HL-60 (cell line): Measurements from ENCODE around the gene CCDC40.

ENCODE experiments used
- CTCF ChIP-seq: IDR thresholded peaks from one replicate; pipeline ENCODE4 v1.5.1; 2011; ENCODE audit warnings: low read length, control low read depth, inconsistent platforms; ENCODE audit not compliant: insufficient read depth
- POLR2AphosphoS5 ChIP-seq: IDR thresholded peaks from 2 replicates; pipeline ENCODE4 v1.6.1; 2012; ENCODE audit warnings: low read depth
- REST ChIP-seq: IDR thresholded peaks from 2 replicates; pipeline ENCODE4 v1.6.1; 2012; ENCODE audit warnings: low read depth; ENCODE audit not compliant: insufficient replicate concordance
- SPI1 ChIP-seq: IDR thresholded peaks from 2 replicates; pipeline ENCODE4 v1.6.1; 2012; ENCODE audit warnings: low read depth, mild to moderate bottlenecking, borderline replicate concordance

- TF ChIP-seq CTCF (no peak), REST (no peak), SPI1 (no peak), POLR2AphosphoS5 (no peak)
These were observed 8.4 kb upstream of the CCDC40 start for GRCh38 chr17:80028030-80028429.
